HG03175 (cell line): ENCODE data around the gene RPS24.
"Not testable (repeated sequence)": the region's sequence is repeated elsewhere in the genome, so short reads cannot be mapped to it uniquely, and the experiment has no call there.

ENCODE experiments used
- ATAC-seq: cut with Tn5 transposase; IDR thresholded peaks from one replicate; pipeline ENCODE4 v1.9.1; 2021; ENCODE audit warnings: mild to moderate bottlenecking, moderate library complexity; ENCODE audit not compliant: unreplicated experiment

Gene RPS24

DNA sequence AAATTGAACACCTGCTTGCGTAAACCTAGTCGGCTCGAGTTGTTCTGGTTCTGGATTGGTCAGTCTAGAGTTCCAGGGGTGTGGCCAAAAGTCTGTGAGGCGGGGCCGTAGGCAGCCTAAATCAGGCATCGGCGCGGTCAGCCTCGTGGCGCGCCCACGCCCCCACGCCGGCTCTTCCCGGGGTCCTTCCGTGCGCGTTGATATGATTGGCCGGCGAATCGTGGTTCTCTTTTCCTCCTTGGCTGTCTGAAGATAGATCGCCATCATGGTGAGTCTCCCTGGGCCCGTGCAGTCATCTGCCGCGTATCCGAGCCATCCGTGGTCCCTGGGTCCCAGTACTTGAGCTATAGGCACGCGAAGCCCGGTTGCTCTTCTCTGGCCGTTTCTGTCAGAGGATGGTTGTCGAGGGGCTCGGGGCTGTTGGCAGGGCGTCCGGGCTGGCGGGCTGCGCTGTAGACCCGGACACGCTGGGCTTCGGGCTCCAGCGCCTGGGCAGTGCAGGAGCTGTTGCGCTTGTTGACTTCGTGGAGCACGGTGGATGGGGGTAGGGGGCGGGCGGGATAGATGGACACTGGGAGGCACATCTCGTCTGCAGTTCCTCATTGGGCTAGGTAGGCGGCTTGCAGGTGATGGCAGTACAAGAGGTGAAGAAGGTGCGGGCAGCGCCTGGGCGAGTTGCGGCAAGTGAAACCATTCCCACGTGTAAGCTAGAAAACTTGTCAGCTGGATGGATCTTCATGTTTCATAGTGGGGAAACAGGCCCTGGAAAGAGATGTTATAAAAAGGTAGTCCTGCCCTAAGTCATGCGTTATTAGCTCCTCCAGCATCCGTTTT lies at the start of gene RPS24:
Gene RPS24 (plus strand): TSS at position 227 of the 834 bp plus-strand sequence. CDS start 39 bp downstream, at position 266.
- peak; percentile 82 for ATAC-seq

DNA sequence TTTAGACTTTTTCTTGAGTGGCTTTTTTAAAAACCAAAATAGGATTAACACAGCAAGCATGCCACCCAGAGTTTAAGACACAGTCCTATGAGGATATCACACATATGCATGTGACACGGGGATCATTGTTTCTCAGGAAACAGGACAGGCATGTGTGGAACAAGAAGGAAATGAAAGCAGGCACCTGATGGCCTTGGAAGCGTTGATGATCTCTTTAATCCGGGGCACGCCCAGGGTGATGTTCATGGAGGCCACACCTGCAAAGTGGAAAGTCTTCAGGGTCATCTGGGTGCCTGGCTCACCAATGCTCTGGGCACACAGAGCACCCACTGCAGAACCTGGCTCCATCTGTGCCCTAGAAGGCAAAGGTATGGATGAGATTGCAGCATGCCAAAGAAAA lies 48.7 kb upstream of the RPS24 start:
- no peak for ATAC-seq

DNA sequence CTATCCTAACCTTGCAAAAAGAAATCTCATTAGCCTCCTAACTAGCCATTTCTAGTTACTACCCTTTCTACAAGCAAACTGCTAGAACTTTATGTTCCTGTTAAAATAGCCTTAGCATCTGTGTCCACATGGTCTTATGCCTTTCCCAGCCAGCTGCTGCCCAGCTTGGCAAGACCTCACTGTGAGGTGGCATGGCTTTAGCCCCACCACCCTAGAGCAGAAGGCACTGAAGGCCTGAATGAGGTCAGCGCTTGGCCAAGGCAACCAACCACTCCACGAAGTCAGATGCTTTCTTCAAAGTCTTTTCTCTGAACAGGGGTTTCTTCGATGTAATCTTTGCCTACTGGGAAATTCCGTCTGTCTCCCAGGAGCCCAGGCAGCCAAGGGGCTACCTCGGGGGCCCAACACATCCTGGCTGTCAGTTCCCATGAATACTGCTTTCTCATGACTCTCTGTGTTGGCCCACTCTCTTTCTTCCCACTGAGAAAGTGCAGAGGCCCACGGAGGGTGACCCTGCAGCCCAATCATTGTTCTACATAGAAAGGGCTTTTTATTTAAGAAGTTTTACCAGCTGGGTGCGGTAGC lies 45.9 kb upstream of the RPS24 start:
- no peak for ATAC-seq

DNA sequence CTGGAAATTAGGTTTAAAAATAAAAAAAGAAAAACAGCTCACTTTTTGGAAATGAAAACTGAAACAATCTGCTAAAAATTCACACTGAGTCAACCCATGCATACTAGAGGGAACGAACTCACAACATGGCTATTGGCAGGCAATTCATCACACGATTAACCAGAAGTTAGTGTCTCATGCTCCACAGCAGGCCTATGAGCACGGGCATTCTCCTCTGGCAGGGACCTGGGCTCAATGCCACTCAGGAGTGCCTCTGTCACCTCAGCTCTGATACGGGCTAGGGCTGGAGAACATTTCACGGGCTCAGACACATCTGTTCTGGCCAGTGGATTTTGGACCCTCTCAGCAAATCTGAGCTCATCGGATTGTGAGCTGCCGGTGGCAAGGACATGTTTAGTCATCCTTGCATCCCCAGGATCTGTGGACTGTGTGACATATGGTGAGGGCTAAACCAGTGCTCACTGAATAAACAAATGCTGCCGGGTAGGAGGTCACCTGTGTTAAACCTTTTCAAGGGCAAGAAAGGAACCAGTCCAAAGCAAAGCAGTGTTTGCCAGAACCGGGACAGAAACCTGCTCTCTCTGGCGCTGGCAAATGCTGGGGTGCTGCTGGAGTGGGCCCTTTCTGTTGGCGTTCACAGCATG lies 44.5 kb upstream of the RPS24 start:
- no peak for ATAC-seq

DNA sequence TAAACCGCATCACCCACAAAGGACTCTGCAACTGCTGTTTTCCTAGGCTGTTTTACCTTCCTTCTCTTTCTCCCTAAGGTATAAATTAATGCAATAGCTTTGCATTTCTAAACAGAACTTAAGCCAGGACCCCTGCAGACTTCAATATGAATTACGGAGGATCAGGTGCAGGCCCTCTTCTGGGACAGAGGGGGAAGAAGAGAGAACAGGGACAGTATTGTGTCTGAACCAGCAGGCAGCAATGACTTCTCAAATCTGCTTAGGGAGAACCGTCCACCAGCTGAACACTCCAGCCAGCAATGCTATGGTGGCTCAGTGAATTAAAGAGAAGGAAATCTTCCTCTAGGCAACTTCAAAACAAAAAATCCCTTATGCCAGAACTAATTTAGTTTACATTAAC lies 40.0 kb upstream of the RPS24 start:
- no peak for ATAC-seq

DNA sequence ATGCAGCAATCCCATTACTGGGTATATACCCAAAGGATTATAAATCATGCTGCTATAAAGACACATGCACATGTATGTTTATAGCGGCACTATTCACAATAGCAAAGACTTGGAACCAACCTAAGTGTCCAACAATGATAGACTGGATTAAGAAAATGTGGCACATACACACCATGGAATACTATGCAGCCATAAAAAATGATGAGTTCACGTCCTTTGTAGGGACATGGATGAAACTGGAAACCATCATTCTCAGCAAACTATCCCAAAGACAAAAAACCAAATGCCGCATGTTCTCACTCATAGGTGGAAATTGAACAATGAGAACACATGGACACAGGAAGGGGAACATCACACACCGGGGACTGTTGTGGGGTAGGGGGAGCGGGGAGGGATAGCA lies 34.9 kb upstream of the RPS24 start:
- ATAC-seq = not testable (repeated sequence)

DNA sequence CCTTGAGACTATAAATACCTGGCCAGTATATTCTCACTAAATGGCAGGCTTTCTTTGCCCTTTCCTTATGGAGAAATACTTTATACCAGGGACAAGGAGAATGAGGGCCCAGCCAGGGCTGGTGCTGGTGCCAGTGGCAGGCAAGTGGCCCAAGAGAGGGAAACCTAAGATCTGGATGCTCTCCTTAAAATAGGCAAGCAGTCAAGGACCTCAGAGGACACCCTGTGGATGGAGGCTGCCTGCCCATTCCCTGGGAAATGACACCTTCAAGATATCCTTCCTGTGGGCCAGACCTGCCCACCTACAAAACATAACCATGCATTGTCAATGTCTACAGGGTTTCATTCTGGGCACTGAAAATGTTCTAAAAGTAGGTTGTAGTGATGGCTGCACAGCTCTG lies 33.5 kb upstream of the RPS24 start:
- ATAC-seq = no peak

DNA sequence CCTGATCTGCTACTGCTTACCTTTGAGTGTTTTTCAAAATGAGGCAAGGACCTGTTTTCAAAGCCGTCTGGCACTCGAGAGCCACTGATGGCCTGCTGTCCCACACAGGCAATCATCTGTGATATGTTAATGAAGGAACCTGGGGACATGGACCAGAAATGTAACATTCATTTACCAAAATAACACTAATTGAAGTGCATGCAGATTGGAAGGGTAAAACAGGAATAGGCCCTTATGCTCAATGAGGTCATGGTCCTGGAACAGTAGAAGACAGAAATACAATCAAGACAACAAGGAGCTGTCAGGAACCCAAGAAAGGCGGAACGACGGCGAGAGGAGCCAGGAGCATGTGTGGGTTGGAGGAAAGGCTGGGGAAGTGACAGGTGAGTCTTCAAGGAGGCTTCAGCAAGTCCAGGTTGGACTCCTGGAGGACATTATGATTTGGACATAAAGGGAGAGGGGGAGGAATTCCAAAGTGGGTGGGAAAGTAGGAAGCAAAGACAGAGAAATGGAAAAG lies 32.6 kb upstream of the RPS24 start:
- no peak for ATAC-seq

DNA sequence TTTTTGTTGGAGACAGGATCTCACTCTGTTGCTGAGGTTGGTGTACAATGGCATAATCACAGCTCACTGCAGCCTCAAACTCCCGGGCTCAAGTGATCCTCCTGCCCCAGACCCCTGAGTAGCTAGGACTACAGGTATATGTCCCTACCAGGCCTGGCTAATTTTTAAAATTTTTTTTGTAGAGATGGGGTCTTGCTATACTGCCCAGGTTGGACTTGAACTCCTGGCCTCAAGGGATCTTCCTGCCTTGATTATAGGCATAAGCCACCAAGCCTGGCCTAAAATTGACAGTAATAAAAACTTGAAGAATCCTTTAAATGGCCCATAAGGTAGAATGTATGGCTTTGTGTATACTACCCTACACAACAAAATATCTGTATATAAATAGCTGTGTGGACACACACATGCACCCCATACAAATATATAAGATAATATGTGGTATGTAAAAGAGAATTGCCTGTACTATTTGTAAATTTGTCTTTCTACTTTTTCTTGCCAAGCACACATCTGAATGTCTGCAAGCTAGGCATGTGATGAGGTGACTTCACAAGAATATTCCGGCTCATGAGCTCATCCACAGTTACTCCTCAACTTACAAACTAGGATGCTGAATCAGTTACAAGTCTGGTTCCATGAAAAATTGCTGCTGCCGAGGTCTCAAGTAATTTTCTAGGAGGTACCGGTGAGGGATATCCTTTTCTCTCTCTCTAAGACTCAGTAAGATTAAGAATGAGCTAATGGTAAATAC lies 30.9 kb upstream of the RPS24 start:
- no peak for ATAC-seq

DNA sequence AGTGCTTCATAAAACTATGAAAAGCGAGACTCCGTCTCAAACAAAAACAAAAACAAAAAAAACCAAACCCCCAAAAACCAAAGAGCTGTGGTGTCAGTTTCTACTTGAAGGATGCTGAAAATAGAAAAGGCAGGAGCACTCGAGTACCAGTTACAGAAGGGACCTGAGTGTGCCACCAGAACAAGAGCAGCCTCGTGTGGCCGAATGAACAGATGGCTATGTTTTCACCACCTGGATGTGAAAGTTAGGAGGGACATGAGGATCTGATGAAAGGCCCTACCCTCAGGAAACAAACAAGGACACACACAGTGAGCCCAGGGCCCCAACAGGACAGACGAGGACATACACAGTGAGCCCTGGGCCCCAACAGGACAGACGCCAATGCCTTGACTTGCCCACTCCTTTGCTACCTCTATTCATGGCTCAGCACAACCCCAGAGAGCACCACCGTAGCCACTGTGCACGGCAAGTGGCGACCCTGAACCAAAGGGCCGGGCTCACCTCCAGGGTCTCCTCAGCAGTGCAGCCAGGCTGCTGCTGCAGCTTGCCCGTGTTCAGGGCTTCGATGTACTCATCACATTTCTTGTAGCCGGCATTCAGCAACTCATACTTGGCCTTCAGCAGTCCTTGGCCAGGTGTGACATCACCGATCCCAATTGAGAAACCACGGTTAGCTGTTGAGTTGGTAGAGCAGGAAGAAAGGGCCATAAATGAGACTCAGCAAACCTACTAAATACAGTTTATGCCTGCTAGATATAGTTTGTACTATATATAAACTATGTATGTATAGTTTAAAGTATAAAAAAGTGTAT lies 29.2 kb upstream of the RPS24 start:
- ATAC-seq = no peak

DNA sequence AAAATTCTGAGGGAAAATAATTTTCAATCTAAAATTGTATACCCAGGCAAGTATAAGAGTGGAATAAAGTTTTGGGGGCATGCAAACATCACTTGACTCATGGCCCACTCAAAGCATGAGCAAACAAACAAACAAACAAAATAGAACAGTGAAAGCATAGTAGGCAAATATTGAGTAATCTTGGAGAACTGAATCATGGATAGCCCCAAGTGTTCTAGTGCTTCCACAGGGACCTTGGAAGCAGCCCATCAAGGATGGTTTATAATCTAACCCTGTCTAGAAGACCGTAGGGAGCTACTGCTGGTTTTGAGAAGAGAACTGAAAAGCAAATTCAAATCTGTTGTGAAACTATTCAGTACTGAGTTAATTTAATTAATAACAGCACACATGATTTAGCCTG lies 26.5 kb upstream of the RPS24 start:
- ATAC-seq = no peak

DNA sequence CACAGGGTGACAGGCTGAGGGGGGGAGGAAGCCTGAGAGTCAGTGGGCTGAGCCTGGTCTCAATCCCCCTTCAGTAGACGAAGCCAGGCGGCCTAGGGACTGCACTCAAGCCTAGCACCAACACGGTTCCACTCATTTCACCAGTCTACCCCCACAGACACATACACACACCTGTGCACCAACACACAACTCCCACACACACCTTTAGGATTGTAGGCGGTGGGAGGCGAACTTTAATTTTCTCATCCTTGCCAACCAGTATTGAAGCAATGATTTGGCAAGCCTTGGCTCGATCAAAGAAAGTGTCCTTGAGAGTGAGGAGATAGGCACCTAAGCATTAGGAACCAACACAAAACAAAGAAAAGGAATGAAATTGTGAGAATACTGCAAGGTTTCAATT lies 24.0 kb upstream of the RPS24 start:
- no peak for ATAC-seq

DNA sequence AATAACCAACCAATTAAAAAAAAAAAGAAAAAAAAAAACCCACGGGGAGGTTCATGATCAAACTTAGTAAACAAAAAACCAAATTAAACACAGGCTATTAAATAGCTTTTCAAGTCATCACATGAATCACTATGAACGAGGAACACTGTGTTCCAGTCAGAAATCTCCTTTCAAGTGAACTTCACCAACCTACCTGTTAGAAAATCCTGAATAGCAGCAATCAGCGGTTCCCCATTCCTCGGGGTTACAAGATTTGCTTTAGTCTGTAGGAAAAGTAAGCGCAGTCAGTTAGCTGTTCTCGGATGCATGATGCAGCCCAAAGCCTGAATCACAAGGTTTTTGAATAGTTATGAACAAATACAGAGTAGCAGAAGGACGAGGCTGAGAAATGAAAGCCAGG lies 23.4 kb upstream of the RPS24 start:
- no peak for ATAC-seq

DNA sequence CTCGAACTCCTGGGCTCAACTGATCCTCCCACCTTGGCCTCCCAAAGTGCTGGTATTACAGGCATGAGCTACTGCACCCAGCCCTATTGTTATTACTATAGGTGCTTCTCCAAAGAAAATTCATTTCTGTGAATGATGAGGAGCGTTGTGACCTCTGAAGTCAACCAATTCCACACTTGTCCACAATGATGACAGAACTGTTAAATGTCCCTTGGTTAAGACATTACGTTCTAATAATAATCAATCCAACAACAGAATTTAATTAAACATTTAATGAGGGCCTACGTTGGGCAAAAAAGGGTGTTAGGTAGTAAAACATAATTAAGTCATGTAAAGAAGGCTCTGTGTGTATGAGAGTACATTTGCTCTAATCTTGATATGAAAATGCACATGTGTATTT lies 22.6 kb upstream of the RPS24 start:
- no peak for ATAC-seq

DNA sequence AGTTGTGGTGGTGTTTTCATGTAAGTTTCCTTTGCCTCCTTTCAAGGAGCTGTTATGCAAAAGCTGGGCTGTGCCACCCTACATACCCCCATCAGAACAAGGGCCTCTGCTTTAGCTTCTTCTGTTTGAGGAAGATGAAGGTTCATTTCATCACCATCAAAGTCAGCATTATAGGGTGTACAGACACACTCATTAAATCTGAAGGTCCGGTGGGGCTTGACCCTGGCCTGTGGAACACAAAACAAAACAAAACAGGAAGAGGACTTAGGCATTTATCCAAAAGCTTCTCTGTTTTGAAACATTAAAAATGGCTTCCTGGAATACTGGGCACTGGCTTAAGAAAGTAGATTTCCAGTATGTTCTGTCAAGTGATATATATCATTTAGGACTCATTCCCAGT lies 20.1 kb upstream of the RPS24 start:
- no peak for ATAC-seq

DNA sequence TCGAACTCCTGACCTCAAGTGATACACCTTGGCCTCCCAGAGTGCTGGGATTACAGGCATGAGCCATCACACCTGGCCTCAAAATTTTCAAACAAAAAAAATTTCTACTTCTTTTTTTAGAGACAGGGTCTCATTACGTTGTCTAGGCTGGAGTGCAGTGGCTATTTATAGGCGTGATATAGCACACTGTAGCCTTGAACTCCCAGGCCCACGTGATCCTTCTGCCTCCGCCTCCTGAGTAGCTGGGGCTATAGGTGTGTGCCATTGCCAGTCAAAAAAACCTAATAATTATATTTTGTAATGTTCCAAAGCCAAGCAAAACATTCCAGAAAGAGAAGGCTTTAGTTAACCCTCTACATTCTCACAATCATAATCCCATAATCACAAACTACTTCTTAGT lies 18.1 kb upstream of the RPS24 start:
- no peak for ATAC-seq

DNA sequence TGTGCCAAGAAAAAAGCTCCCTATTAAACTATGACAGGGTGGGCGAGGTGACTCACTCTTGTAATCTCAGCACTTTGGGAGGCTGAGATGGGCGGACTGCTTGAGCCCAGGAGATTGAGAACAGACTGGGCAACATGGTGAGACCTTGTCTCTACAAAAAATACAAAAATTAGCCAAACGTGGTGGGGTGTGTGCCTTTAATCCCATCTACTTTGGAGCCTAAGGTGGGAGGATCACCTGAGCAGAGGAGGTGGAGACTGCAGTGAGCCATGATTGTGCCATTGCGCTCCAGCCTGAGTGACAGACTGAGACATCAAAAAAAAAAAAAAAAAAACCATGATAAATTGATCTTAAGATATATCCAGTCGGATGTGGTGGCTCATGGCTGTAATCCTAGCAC lies 15.8 kb upstream of the RPS24 start:
- no peak for ATAC-seq

DNA sequence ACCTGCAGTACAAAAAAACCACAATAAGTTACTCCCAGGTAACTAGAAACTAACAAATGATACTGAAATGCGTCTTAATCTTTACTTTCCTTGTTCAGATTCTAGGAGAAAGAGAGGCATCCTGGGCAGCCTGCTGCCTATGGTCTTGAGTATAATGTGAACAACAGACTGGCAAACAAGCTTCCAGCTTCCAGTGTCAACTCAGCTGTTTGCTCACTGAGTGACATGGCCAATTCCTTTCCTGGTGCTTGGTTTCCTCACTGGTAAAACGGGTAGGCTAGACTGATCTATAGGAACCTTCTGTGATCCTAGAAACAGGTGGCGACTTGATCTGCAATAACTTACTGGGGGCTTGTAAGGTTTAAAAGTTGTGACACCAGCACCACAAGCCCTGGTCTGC lies 14.4 kb upstream of the RPS24 start:
- no peak for ATAC-seq

DNA sequence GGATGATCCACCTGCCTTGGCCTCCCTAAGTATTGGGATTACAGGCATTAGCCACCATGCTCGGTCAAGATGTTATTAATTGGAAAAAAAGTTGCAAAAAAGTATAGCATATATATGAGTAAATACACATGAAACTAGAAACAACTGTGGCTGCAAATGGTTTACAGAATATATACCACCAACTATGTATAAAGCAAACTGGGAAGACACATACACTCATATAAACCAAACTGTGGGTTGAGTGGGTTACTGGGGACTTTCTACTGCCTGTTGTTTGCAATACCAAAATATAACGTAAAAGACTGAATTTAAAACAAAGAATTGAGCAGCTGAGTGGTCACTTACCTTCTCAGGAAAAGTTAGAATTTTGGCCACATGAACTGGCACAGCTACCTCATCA lies 12.5 kb upstream of the RPS24 start:
- no peak for ATAC-seq

DNA sequence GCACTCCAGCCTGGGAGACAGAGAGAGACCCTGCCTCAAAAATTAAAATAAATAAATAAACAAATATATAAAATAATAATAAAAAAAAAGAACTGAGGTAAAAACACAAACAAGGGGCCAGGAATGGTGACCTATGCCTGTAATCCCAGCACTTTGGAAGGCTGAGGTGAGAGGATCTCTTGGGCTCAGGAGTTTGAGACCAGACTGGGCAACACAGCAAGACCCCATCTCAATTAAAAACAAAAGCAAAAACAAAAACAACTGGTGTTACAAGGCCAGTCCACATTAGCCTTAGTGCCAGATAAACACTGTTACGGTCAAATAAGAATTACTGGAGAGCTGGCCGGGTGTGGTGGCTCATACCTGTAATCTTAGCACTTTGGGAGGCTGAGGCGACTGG lies 9.9 kb upstream of the RPS24 start:
- ATAC-seq = no peak
